GM12878 (cell line): ENCODE results near the gene TBCK. TPM values are rescaled to one million over a fixed set of nuclear protein-coding genes. Genes with fewer than 3 reads are reported as not detected.

Experiments used
- ATAC-seq: fragments of 200-7000 bp; cut with Tn5 transposase; 3 replicates; pipeline ENCODE4 v1.9.1; 2020; ENCODE audit warnings: mild to moderate bottlenecking, moderate library complexity
- BruUV-seq: library from RNA; stranded (reverse); fragments of 400-500 nt; replicated peaks from 2 replicates; lab custom pipeline; 2021; lab: Mats Ljungman, UMichigan
- CTCF ChIA-PET: fragments of 300-600 bp; sonication (Branson Sonifier 250); formaldehyde crosslinking; extraction: SDS; loops from one replicate; lab custom pipeline; 2021; ENCODE audit warnings: inconsistent platforms; lab: Yijun Ruan, JAX
- POLR2A ChIA-PET: fragments of 350-600 bp; formaldehyde crosslinking; extraction: SDS; loops from one replicate; lab custom pipeline; 2021; ENCODE audit warnings: inconsistent platforms; lab: Charles Lee
- RAD21 ChIA-PET: fragments of 300-600 bp; sonication (Branson Sonifier 250); formaldehyde crosslinking; loops from one replicate; lab custom pipeline; 2023; ENCODE audit warnings: antibody characterized with exemption; ENCODE audit not compliant: unreplicated experiment; lab: Charles Lee
- SMC1A ChIA-PET: fragments of 300-600 bp; sonication (Branson Sonifier 250); formaldehyde crosslinking; loops from one replicate; lab custom pipeline; 2023; ENCODE audit not compliant: unreplicated experiment, uncharacterized antibody; lab: Charles Lee
- DNase-seq: peaks from one replicate; pipeline ENCODE4 v3.0.0-alpha.2; 2011; ENCODE audit warnings: low read depth, low spot score
- FAIRE-seq: peaks from 3 replicates; lab custom pipeline; 2011; peaks lifted over from hg19 to GRCh38; lab: Jason Lieb, UNC
- H2AFZ ChIP-seq: 2 replicates; pipeline ENCODE4 v1.6.0; 2011; ENCODE audit warnings: low read depth, low read length, control low read depth; ENCODE audit not compliant: control insufficient read depth
- H3K27ac ChIP-seq: 2 replicates; pipeline ENCODE4 v1.5.1; 2011; ENCODE audit warnings: control low read depth; ENCODE audit not compliant: control insufficient read depth, insufficient read depth
- H3K27me3 ChIP-seq, 2 experiments: replicated peaks in 1 of 2; 2 replicates each; pipeline versions ENCODE4 v1.6.0 to v1.6.1; 2011; ENCODE audit warnings: low read length in 1 of 2; ENCODE audit not compliant: control insufficient read depth in 2 of 2, insufficient read depth in 2 of 2
- H3K36me3 ChIP-seq, 2 experiments: 2 replicates each; pipeline ENCODE4 v1.5.1; 2011; ENCODE audit warnings: low read length in 1 of 2; ENCODE audit not compliant: control insufficient read depth in 2 of 2, insufficient read depth in 2 of 2
- H3K4me1 ChIP-seq: 2 replicates; pipeline ENCODE4 v1.6.1; 2011; ENCODE audit warnings: mild to moderate bottlenecking, low read length, moderate library complexity, mixed read lengths; ENCODE audit not compliant: control insufficient read depth, insufficient read depth
- H3K4me2 ChIP-seq: 2 replicates; pipeline ENCODE4 v1.6.0; 2011; ENCODE audit warnings: control low read depth; ENCODE audit not compliant: control insufficient read depth, insufficient read depth
- H3K4me3 ChIP-seq: fragments of 200-600 bp; sonication (generic); 2 replicates; pipeline ENCODE4 v1.5.1; 2016
- H3K79me2 ChIP-seq: 2 replicates; pipeline ENCODE4 v1.6.0; 2011; ENCODE audit warnings: low read length; ENCODE audit not compliant: control insufficient read depth, insufficient read depth
- H3K9ac ChIP-seq: 2 replicates; pipeline ENCODE4 v1.8.0; 2011; ENCODE audit warnings: low read length, control low read depth, mixed read lengths; ENCODE audit not compliant: control insufficient read depth, insufficient read depth
- H3K9me3 ChIP-seq: replicated peaks from 3 replicates; pipeline ENCODE4 v1.5.1; 2011; ENCODE audit warnings: mild to moderate bottlenecking, low read length; ENCODE audit not compliant: control insufficient read depth, insufficient read depth
- H4K20me1 ChIP-seq: 2 replicates; pipeline ENCODE4 v1.6.0; 2011; ENCODE audit not compliant: control insufficient read depth, insufficient read depth
- CHD4 ChIP-seq: fragments of 200-600 bp; sonication (generic); IDR thresholded peaks from 2 replicates; pipeline ENCODE4 v1.6.1; 2016; ENCODE audit warnings: mild to moderate bottlenecking
- DPF2 ChIP-seq: fragments of 450-650 bp; IDR thresholded peaks from 2 replicates; pipeline ENCODE4 v1.6.1; 2017; ENCODE audit warnings: mild to moderate bottlenecking
- ESRRA ChIP-seq: IDR thresholded peaks from 2 replicates; pipeline ENCODE4 v1.6.1; 2012; ENCODE audit warnings: mild to moderate bottlenecking, low read length, improper control_type of control experiment
- KAT2A ChIP-seq: conservative IDR thresholded peaks from 2 replicates; pipeline ENCODE4 v1.6.1; 2011; ENCODE audit warnings: low read depth, low read length; ENCODE audit not compliant: control insufficient read depth
- RCOR1 ChIP-seq: conservative IDR thresholded peaks from 2 replicates; pipeline ENCODE4 v1.6.1; 2012; ENCODE audit warnings: low read depth, low read length, improper control_type of control experiment
- SMC3 ChIP-seq: IDR thresholded peaks from 2 replicates; pipeline ENCODE4 v1.6.1; 2011; ENCODE audit warnings: low read length, improper control_type of control experiment, borderline replicate concordance
- SUPT20H ChIP-seq: IDR thresholded peaks from 2 replicates; pipeline ENCODE4 v1.6.1; 2011; ENCODE audit warnings: low read depth, mild to moderate bottlenecking, low read length, moderate library complexity, borderline replicate concordance; ENCODE audit not compliant: control insufficient read depth
- TCF12 ChIP-seq: IDR thresholded peaks from 2 replicates; pipeline ENCODE4 v1.6.1; 2011; ENCODE audit warnings: low read depth, mild to moderate bottlenecking, low read length
- WGBS: methylation state at CpG from one replicate; pipeline ENCODE4 v1.1.6; 2016; ENCODE audit warnings: low lambda C conversion rate; ENCODE audit not compliant: insufficient replicate concordance, insufficient coverage; ENCODE audit errors: missing lambda C conversion rate; 5-methylcytosine and 5-hydroxymethylcytosine counted together
- in situ Hi-C: fragments of 300-500 bp; cut with MboI; formaldehyde crosslinking; loops from 9 replicates; pipeline ENCODE4 v1.14.3; 2018; ENCODE audit warnings: mixed read lengths
- intact Hi-C: fragments of 100-400 bp; cut with micrococcal nuclease; formaldehyde crosslinking; loops from one replicate; pipeline ENCODE4 v1.14.2; 2022; ENCODE audit not compliant: unreplicated experiment
- polyA plus RNA-seq, 11 experiments: library from polyadenylated mRNA; depleted of rRNA in 4 of 11; unstranded in 6 of 11; stranded (reverse) in 5 of 11; fragments of >200 nt; fragmentation: Nextera tagmentation in 4 of 11; fragmentation: Illumina TruSeq in 1 of 11; extraction: Ambion mirVana in 4 of 11; extraction: Trizol in 1 of 11; gene quantifications; 1 replicate in 1 of 11; 2 replicates in 10 of 11; pipeline versions ENCODE4 v1.2.1 to v1.2.3, GENCODE V29; 2011 to 2016; ENCODE audit warnings: inconsistent platforms in 2 of 11, missing spikeins in 2 of 11, low read depth in 1 of 11
- total RNA-seq, 4 experiments: library from RNA; depleted of rRNA in 3 of 4; stranded (reverse); fragments of >200 nt in 3 of 4; fragmentation: Illumina TruSeq in 1 of 4; extraction: Trizol in 1 of 4; gene quantifications; 2 replicates each; pipeline versions ENCODE4 v1.2.1 to v1.2.3, GENCODE V29; 2013 to 2021
- TF ChIP-seq, protein P1 (sequence below): fragments of 450-650 bp; IDR thresholded peaks from 2 replicates; pipeline ENCODE4 v1.6.1; 2018; ENCODE audit warnings: borderline replicate concordance, mild to moderate bottlenecking; ENCODE audit not compliant: partially characterized antibody
- TF ChIP-seq, protein P2 (sequence below): fragments of 150-350 bp; IDR thresholded peaks from 2 replicates; pipeline ENCODE4 v1.6.1; 2014; ENCODE audit warnings: mild to moderate bottlenecking, low read depth, low read length

TBCK gene
- total and polyA plus RNA-seq, 10 of the 15 experiments (the other 5 are each of a cell fraction or from before 2014, with no cell fraction given), result 4.1 to 30.3 (median 20.2) TPM

DNA sequence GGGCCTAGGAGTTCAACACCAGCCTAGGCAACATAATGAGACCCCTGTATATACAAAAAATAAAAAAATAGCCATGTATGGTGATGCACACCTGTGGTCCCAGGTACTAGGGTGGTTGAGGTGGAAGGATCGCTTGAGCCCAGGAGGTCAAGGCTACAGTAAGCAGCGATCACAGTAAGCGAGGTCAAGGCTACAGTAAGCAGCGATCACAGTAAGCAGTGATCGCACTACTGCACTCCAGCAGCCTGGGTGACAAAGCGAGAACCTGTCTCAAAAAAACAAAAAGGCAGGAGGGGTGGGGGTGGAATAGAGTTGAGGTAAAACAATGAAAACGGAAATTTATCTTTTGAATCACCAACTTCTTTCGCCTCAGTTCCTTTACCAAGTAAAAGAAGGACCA is 29.4 kb downstream of the TBCK start:
- no peaks in the 10 kb centered on the region for H3K4me1 ChIP-seq
- H3K36me3 ChIP-seq, result peaks cover 0 to 9% of the 10 kb centered on the region in 2 experiments; a peak in 2 of 4 replicates
- BruUV-seq, result no TSS peak
- ChIA-PET POLR2A (no interaction called here), CTCF (no interaction called here), SMC1A (no interaction called here), RAD21 (no interaction called here)
- FAIRE-seq (no peak), ATAC-seq (no peak), DNase-seq (no peak)
- H3K9ac ChIP-seq, result no peak overlapping the region
- intact Hi-C loops, result no loop called here
- no peak overlapping the region for H2AFZ ChIP-seq
- no peak for TF ChIP-seq SMC3
- no peak for TF ChIP-seq RCOR1
- TF ChIP-seq, protein P1, sequence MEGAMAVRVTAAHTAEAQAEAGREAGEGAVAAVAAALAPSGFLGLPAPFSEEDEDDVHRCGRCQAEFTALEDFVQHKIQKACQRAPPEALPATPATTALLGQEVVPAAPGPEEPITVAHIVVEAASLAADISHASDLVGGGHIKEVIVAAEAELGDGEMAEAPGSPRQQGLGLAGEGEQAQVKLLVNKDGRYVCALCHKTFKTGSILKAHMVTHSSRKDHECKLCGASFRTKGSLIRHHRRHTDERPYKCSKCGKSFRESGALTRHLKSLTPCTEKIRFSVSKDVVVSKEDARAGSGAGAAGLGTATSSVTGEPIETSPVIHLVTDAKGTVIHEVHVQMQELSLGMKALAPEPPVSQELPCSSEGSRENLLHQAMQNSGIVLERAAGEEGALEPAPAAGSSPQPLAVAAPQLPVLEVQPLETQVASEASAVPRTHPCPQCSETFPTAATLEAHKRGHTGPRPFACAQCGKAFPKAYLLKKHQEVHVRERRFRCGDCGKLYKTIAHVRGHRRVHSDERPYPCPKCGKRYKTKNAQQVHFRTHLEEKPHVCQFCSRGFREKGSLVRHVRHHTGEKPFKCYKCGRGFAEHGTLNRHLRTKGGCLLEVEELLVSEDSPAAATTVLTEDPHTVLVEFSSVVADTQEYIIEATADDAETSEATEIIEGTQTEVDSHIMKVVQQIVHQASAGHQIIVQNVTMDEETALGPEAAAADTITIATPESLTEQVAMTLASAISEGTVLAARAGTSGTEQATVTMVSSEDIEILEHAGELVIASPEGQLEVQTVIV, result no peak
- TF ChIP-seq CHD4, result no peak
- TF ChIP-seq, protein P2, sequence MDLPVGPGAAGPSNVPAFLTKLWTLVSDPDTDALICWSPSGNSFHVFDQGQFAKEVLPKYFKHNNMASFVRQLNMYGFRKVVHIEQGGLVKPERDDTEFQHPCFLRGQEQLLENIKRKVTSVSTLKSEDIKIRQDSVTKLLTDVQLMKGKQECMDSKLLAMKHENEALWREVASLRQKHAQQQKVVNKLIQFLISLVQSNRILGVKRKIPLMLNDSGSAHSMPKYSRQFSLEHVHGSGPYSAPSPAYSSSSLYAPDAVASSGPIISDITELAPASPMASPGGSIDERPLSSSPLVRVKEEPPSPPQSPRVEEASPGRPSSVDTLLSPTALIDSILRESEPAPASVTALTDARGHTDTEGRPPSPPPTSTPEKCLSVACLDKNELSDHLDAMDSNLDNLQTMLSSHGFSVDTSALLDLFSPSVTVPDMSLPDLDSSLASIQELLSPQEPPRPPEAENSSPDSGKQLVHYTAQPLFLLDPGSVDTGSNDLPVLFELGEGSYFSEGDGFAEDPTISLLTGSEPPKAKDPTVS, result no peak
- TF ChIP-seq SUPT20H, result no peak
- TF ChIP-seq KAT2A, result no peak
- no peak for TF ChIP-seq DPF2
- TF ChIP-seq TCF12, result no peak
- TF ChIP-seq ESRRA, result no peak
- no peak overlapping the region for H3K4me3 ChIP-seq
- H3K27ac ChIP-seq, result no peak overlapping the region
- H4K20me1 ChIP-seq, result no peaks in the 10 kb centered on the region
- over 99% methylated on average over 8 of the region's 8 CpGs for WGBS
- no peak overlapping the region for H3K4me2 ChIP-seq
- no peaks in the 10 kb centered on the region for H3K27me3 ChIP-seq
- H3K79me2 ChIP-seq, result no peaks in the 10 kb centered on the region
- in situ Hi-C loops, result no loop called here
- H3K9me3 ChIP-seq, result no peaks in the 10 kb centered on the region; the same call in 2 of the 3 replicates
